ENCODE data around the gene SERTAD4.

DNA sequence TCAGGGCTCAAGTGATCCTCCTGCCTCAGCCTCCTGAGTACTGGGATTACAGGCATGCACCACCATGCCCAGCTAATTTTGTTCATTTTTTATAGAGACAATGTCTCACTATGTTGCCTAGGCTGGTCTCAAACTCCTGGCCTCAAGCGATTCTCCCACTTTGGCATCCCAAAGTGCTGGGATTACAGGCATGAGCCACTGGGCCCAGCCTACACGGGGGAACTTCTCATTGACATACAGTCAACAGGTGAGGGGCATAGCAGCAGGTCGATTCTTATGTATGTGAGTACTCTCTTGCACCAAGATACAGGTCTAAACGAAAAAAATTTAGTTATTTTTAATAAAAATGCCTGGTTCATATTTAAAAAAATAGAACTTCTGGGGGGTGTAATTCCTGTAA lies 56.7 kb downstream of the SERTAD4 start:
- TF ChIP-seq, protein P1, sequence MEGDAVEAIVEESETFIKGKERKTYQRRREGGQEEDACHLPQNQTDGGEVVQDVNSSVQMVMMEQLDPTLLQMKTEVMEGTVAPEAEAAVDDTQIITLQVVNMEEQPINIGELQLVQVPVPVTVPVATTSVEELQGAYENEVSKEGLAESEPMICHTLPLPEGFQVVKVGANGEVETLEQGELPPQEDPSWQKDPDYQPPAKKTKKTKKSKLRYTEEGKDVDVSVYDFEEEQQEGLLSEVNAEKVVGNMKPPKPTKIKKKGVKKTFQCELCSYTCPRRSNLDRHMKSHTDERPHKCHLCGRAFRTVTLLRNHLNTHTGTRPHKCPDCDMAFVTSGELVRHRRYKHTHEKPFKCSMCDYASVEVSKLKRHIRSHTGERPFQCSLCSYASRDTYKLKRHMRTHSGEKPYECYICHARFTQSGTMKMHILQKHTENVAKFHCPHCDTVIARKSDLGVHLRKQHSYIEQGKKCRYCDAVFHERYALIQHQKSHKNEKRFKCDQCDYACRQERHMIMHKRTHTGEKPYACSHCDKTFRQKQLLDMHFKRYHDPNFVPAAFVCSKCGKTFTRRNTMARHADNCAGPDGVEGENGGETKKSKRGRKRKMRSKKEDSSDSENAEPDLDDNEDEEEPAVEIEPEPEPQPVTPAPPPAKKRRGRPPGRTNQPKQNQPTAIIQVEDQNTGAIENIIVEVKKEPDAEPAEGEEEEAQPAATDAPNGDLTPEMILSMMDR (IDR thresholded peaks at IDR 0.05; ENCODE audit: low read depth, low read length): no peak
- no peak for TF ChIP-seq EZH2phosphoT487 (IDR thresholded peaks at IDR 0.05; ENCODE audit: low read depth)
